K562 (cell line): ENCODE data around the gene TYRO3. TPM values are rescaled to one million over a fixed set of nuclear protein-coding genes. Genes with fewer than 3 reads are reported as not detected.

Experiments
- ATAC-seq: fragments of 200-7000 bp; cut with Tn5 transposase; 3 replicates; pipeline ENCODE4 v1.9.1; 2020; ENCODE audit warnings: moderate library complexity
- BruUV-seq: library from RNA; stranded (reverse); fragments of 400-500 nt; replicated peaks from 2 replicates; lab custom pipeline; 2021; lab: Mats Ljungman, UMichigan
- CTCF ChIA-PET: fragments of 300-600 bp; formaldehyde crosslinking; extraction: SDS; loops from one replicate; lab custom pipeline; 2021; ENCODE audit warnings: low intra/inter-chr PET ratio; lab: Yijun Ruan, JAX
- POLR2A ChIA-PET: fragments of 300-600, 350-650 bp; sonication (Branson Sonifier 250); formaldehyde crosslinking; extraction: SDS; loops from one replicate; lab custom pipeline; 2021; ENCODE audit warnings: antibody characterized with exemption, inconsistent platforms; lab: Yijun Ruan, JAX
- DNase-seq, 4 experiments: peaks; one replicate each; pipeline versions ENCODE4 v3.0.0 to v3.0.0-alpha.2; 2011 to 2018; ENCODE audit warnings: low spot score in 3 of 4, mixed read lengths in 3 of 4; ENCODE audit errors: extremely low read depth in 1 of 4
- FAIRE-seq: peaks from 2 replicates; lab custom pipeline; 2011; peaks lifted over from hg19 to GRCh38; lab: Jason Lieb, UNC
- H2AFZ ChIP-seq: 2 replicates; pipeline ENCODE4 v1.6.0; 2011; ENCODE audit warnings: low read depth, low read length, control low read depth, inconsistent platforms
- H3K27ac ChIP-seq: fragments of 200-600 bp; 3 replicates; pipeline ENCODE4 v1.8.0; 2011; ENCODE audit warnings: low read depth, mild to moderate bottlenecking, control low read depth, inconsistent platforms, low read length, moderate library complexity, mixed read lengths; ENCODE audit errors: extremely low read depth
- H3K27me3 ChIP-seq, 2 experiments: fragments of 300-600 bp in 1 of 2; 2 replicates in 1 of 2; 3 replicates in 1 of 2; pipeline versions ENCODE4 v1.6.0 to v1.8.0; 2011; ENCODE audit warnings: inconsistent platforms in 2 of 2, low read length in 2 of 2, mild to moderate bottlenecking in 1 of 2, mixed read lengths in 1 of 2, moderate library complexity in 1 of 2; ENCODE audit not compliant: control insufficient read depth in 2 of 2, insufficient read depth in 2 of 2
- H3K36me3 ChIP-seq: fragments of 300-600 bp; 3 replicates; pipeline ENCODE4 v1.8.0; 2011; ENCODE audit warnings: mild to moderate bottlenecking, low read length, inconsistent platforms; ENCODE audit not compliant: control insufficient read depth, insufficient read depth
- H3K4me1 ChIP-seq, 2 experiments: fragments of 200-600 bp in 1 of 2; replicated peaks in 1 of 2; 2 replicates in 1 of 2; 3 replicates in 1 of 2; pipeline versions ENCODE4 v1.5.1 to v1.8.0; 2011; ENCODE audit warnings: inconsistent platforms in 2 of 2, low read length in 2 of 2, mild to moderate bottlenecking in 1 of 2, mixed read lengths in 1 of 2, moderate library complexity in 1 of 2; ENCODE audit not compliant: control insufficient read depth in 2 of 2, insufficient read depth in 2 of 2
- H3K4me2 ChIP-seq: 2 replicates; pipeline ENCODE4 v1.6.1; 2011; ENCODE audit warnings: low read length, control low read depth, inconsistent platforms, mixed read lengths; ENCODE audit not compliant: insufficient read depth
- H3K4me3 ChIP-seq: fragments of 200-600 bp; sonication (generic), shearing (Covaris generic); 2 replicates; pipeline ENCODE4 v1.5.1; 2016; ENCODE audit warnings: control low read depth, inconsistent platforms
- H3K79me2 ChIP-seq: fragments of 200-600 bp; 3 replicates; pipeline ENCODE4 v1.8.0; 2011; ENCODE audit warnings: low read length, inconsistent platforms; ENCODE audit not compliant: control insufficient read depth, insufficient read depth
- H3K9ac ChIP-seq, 2 experiments: 2 replicates each; pipeline versions ENCODE4 v1.6.0 to v1.6.1; 2011; ENCODE audit warnings: low read depth in 2 of 2, low read length in 2 of 2, control low read depth in 1 of 2, inconsistent platforms in 1 of 2, mild to moderate bottlenecking in 1 of 2, mixed read lengths in 1 of 2; ENCODE audit not compliant: insufficient read depth in 1 of 2
- H3K9me1 ChIP-seq: one replicate; pipeline ENCODE4 v1.6.0; 2011; ENCODE audit warnings: inconsistent platforms, mild to moderate bottlenecking, low read length, moderate library complexity; ENCODE audit not compliant: control insufficient read depth, insufficient read depth
- H3K9me3 ChIP-seq: replicated peaks from 2 replicates; pipeline ENCODE4 v1.5.1; 2011; ENCODE audit warnings: low read depth, low read length, inconsistent platforms; ENCODE audit not compliant: control insufficient read depth, insufficient read depth
- H4K20me1 ChIP-seq: replicated peaks from 2 replicates; pipeline ENCODE4 v1.6.1; 2011; ENCODE audit warnings: low read length, inconsistent platforms, mixed read lengths; ENCODE audit not compliant: control insufficient read depth, insufficient read depth
- DEAF1 ChIP-seq: fragments of 450-650 bp; formaldehyde crosslinking; IDR thresholded peaks from 2 replicates; pipeline ENCODE4 v1.4.0; 2020; ENCODE audit warnings: mild to moderate bottlenecking, moderate library complexity
- ETS2 ChIP-seq: IDR thresholded peaks from 2 replicates; pipeline ENCODE4 v1.6.1; 2016; ENCODE audit warnings: borderline replicate concordance, missing genetic modification characterization, mild to moderate bottlenecking, moderate library complexity, missing compliant biosample characterization; ENCODE audit not compliant: poor library complexity, severe bottlenecking
- ETV5 ChIP-seq: sonication (generic); formaldehyde crosslinking; IDR thresholded peaks from 2 replicates; pipeline ENCODE4 v1.4.0; 2020; ENCODE audit warnings: low read depth, mild to moderate bottlenecking, missing genetic modification reagents
- FIP1L1 ChIP-seq: fragments of 200-400 bp; formaldehyde crosslinking; IDR thresholded peaks from 2 replicates; pipeline ENCODE4 v1.6.1; 2018; ENCODE audit warnings: mild to moderate bottlenecking, low read depth, low read length; ENCODE audit not compliant: poor library complexity, severe bottlenecking
- FOS ChIP-seq: IDR thresholded peaks from 3 replicates; pipeline ENCODE4 v1.6.1; 2011; ENCODE audit not compliant: insufficient read length; ENCODE audit errors: extremely low read depth
- GABPA ChIP-seq: fragments of 200-800 bp; sonication (Bioruptor generic); conservative IDR thresholded peaks from 2 replicates; pipeline ENCODE4 v1.6.1; 2016; ENCODE audit warnings: low read depth, missing genetic modification characterization, missing compliant biosample characterization
- KDM1A ChIP-seq, 2 experiments: fragments of 450-650 bp; IDR thresholded peaks; 2 replicates each; pipeline ENCODE4 v1.6.1; 2016; ENCODE audit warnings: mild to moderate bottlenecking in 2 of 2
- MAFK ChIP-seq: IDR thresholded peaks from 2 replicates; pipeline ENCODE4 v1.6.1; 2011; ENCODE audit warnings: low read length, improper control_type of control experiment
- PHB2 ChIP-seq: fragments of 450-650 bp; IDR thresholded peaks from 2 replicates; pipeline ENCODE4 v1.6.1; 2017; ENCODE audit warnings: low read depth
- SNIP1 ChIP-seq: fragments of 450-650 bp; IDR thresholded peaks from 2 replicates; pipeline ENCODE4 v1.7.1; 2017; ENCODE audit warnings: low read depth, mild to moderate bottlenecking
- TRIM25 ChIP-seq: fragments of 450-650 bp; IDR thresholded peaks from 2 replicates; pipeline ENCODE4 v1.7.0; 2016; ENCODE audit warnings: borderline replicate concordance
- WHSC1 ChIP-seq: IDR thresholded peaks from one replicate; pipeline ENCODE4 v1.6.1; 2012; ENCODE audit warnings: low read length, control low read depth, inconsistent platforms
- ZBTB17 ChIP-seq: fragments of 450-650 bp; formaldehyde crosslinking; IDR thresholded peaks from 2 replicates; pipeline ENCODE4 v1.4.0; 2020; ENCODE audit warnings: mild to moderate bottlenecking
- ZFX ChIP-seq: sonication (generic); formaldehyde crosslinking; IDR thresholded peaks from 2 replicates; pipeline ENCODE4 v1.8.0; 2022; ENCODE audit warnings: mild to moderate bottlenecking, missing genetic modification reagents, moderate library complexity
- ZNF134 ChIP-seq: fragments of 250-450 bp; sonication (Bioruptor Pico); conservative IDR thresholded peaks from 2 replicates; pipeline ENCODE4 v1.4.0; 2020
- ZNF507 ChIP-seq: conservative IDR thresholded peaks from 2 replicates; pipeline ENCODE4 v1.6.1; 2017; ENCODE audit warnings: missing genetic modification characterization, missing compliant biosample characterization
- ZNF79 ChIP-seq: fragments of 250-450 bp; sonication (Bioruptor Pico); IDR thresholded peaks from 2 replicates; pipeline ENCODE4 v1.4.0; 2020; ENCODE audit warnings: low read depth, mild to moderate bottlenecking, moderate library complexity
- WGBS: fragments of 100-300 bp; shearing (Covaris generic); methylation state at CpG from one replicate; pipeline ENCODE4 v1.1.6; 2016; ENCODE audit warnings: low coverage, mixed read lengths; ENCODE audit not compliant: insufficient coverage; ENCODE audit errors: missing lambda C conversion rate; 5-methylcytosine and 5-hydroxymethylcytosine counted together
- in situ Hi-C: fragments of 300-500 bp; cut with MboI; formaldehyde crosslinking; loops from 4 replicates; pipeline ENCODE4 v1.15.0; 2018; ENCODE audit warnings: inconsistent platforms, mixed read lengths
- intact Hi-C: fragments of 100-400 bp; cut with micrococcal nuclease; formaldehyde crosslinking; loops from 2 replicates; pipeline ENCODE4 v1.14.2; 2022
- polyA plus RNA-seq, 8 experiments: library from polyadenylated mRNA; depleted of rRNA in 4 of 8; stranded (reverse) in 5 of 8; unstranded in 3 of 8; fragments of >200 nt; fragmentation: Nextera tagmentation in 2 of 8; fragmentation: Illumina TruSeq in 1 of 8; extraction: Ambion mirVana in 2 of 8; extraction: Trizol in 1 of 8; gene quantifications; 2 replicates each; pipeline versions ENCODE4 v1.2.1 to v1.2.3, GENCODE V29; 2011 to 2014; ENCODE audit warnings: inconsistent platforms in 1 of 8, missing spikeins in 1 of 8
- total RNA-seq, 7 experiments: library from RNA; depleted of rRNA in 6 of 7; stranded (reverse); fragments of >200 nt in 6 of 7; fragmentation: Illumina TruSeq in 2 of 7; extraction: Trizol in 2 of 7; gene quantifications; 2 replicates each; pipeline versions ENCODE4 v1.2.1 to v1.2.3, GENCODE V29; 2011 to 2021; ENCODE audit warnings: low replicate concordance in 1 of 7

Gene TYRO3
- total and polyA plus RNA-seq, 9 of the 15 experiments (the other 6 are each of a cell fraction or from before 2014, with no cell fraction given), result 2.6 to 39.6 (median 18.6) TPM

- no peak overlapping the region for H3K27ac ChIP-seq
- BruUV-seq, result no TSS peak
- H3K4me3 ChIP-seq, result no peak overlapping the region
- no peak overlapping the region for H2AFZ ChIP-seq
- H4K20me1 ChIP-seq, result no peaks in the 10 kb centered on the region
- in situ Hi-C loops, result no loop called here
- H3K9me1 ChIP-seq, result no peaks in the 10 kb centered on the region
- H3K9ac ChIP-seq, result no peak overlapping the region
- DNase-seq (no peak), FAIRE-seq (no peak), ATAC-seq (no peak)
- H3K4me2 ChIP-seq, result no peak overlapping the region
- no peaks in the 10 kb centered on the region; a peak in 1 of 5 replicates for H3K4me1 ChIP-seq
- CTCF ChIA-PET, result no interaction called here
- no peaks in the 10 kb centered on the region for H3K9me3 ChIP-seq
- POLR2A ChIA-PET, result interaction anchor here (0.6 to 1.4 kb wide), 2 partner anchors 10 to 13 kb away, joined by 3 to 4 read pairs; no protein-coding TSS in a partner anchor
- no peak for TF ChIP-seq FIP1L1
- no peak for TF ChIP-seq TRIM25
- TF ChIP-seq ETS2 (tag), result no peak
- no peak for TF ChIP-seq MAFK
- TF ChIP-seq FOS, result no peak
- TF ChIP-seq KDM1A (IDR thresholded peaks at IDR 0.05), result no peak
- no peak for TF ChIP-seq ZFX (CRISPR knock-in tag)
- no peak for TF ChIP-seq WHSC1
- TF ChIP-seq ZNF507, result no peak
- TF ChIP-seq ZNF79 (CRISPR knock-in tag), result no peak
- no peak for TF ChIP-seq ZNF134 (CRISPR knock-in tag)
- TF ChIP-seq SNIP1, result no peak
- no peak for TF ChIP-seq ZBTB17 (CRISPR knock-in tag)
- TF ChIP-seq GABPA (tag), result no peak
- no peak for TF ChIP-seq PHB2
- no peak for TF ChIP-seq ETV5 (CRISPR knock-in tag)
- no peak for TF ChIP-seq DEAF1
- intact Hi-C loops, result no loop called here
- no peaks in the 10 kb centered on the region for H3K27me3 ChIP-seq
- H3K79me2 ChIP-seq, result no peaks in the 10 kb centered on the region
- 26% methylated on average over 6 of the region's 6 CpGs for WGBS
- no peaks in the 10 kb centered on the region for H3K36me3 ChIP-seq
These were observed 24.8 kb downstream of the TYRO3 start for GRCh38 chr15:41583795-41584194.
